ENCODE data around the gene POU2F2.

The POU2F2 gene

DNA sequence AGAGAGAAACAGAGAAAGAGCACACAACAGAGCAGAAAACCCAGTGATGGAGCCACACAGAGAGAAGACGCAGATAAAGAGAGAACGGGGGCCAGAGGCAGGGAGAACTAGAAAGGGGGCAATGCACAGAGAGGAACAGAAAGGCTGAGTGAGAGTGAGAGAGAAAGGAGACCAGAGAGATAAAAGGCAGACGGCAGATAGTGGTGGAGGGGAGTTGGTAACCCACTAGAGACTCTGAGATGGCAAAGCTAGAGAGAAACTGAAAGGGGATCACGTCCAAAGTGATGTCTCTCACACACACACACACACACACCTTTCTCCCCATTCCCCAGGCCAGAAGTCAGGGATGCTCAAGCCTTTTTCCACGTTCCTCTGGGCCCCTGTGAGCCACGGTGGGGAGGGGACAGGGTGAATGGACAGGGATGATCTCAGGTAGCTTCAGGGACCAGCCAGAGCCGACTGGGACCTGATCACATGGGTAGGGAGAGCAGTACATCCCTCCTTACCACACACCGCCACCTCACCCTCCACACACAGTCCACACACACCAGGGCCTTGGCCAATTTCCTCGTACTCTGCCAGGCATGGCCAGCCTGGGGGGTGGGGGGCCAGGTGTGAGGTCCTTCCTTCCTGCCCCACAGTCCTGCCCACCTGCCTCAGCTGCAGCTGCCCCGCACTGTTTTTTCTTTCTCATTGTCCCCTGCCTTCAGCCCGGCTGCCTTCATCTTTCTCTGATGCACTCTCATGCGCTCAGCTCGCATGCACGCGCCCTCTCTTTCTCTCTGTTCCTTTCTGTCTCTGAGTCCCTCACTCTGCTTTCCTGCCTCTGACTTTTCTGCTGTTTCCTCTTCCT lies 22.5 kb upstream of the POU2F2 start:
- peak; percentile 43 to 65 for DNase-seq

DNA sequence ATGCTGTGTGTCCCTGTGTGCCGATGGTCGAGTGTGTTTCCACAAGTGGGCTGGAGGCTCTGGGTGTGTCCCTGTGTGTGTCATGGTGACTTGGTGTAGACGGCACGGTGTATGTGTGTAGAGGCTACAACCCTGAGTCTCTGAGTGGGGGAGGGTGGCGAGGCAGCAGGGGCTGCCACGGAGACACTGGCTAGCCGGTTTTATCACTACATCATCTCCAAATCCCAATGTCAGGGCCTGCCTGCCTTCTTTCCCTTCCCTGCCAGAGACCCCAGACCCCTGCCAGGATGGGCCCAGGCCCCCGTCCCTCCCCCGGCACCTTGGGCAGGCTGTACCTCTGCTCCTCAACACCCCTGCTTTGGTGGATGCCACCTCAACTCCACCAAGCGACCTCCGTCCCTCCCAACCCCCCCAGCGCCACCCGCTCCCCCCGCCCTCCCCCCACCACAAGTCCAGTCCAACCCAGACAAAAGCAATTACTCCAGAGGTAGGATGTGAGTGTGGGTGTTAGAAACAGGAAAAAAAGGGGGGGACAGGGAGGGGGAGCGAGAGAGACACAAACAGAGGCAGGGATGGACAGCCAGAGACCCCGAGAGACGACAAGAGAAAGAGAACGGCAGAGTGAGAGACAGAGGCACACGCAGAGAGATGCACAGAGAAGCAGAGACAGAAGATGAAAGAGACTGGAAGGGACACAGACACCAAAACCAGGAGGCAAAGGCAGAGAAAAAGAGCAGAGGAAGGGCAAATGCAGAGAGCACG lies 21.6 kb upstream of the POU2F2 start:
- DNase-seq = peak in 1 of 2 experiments; percentile 32

DNA sequence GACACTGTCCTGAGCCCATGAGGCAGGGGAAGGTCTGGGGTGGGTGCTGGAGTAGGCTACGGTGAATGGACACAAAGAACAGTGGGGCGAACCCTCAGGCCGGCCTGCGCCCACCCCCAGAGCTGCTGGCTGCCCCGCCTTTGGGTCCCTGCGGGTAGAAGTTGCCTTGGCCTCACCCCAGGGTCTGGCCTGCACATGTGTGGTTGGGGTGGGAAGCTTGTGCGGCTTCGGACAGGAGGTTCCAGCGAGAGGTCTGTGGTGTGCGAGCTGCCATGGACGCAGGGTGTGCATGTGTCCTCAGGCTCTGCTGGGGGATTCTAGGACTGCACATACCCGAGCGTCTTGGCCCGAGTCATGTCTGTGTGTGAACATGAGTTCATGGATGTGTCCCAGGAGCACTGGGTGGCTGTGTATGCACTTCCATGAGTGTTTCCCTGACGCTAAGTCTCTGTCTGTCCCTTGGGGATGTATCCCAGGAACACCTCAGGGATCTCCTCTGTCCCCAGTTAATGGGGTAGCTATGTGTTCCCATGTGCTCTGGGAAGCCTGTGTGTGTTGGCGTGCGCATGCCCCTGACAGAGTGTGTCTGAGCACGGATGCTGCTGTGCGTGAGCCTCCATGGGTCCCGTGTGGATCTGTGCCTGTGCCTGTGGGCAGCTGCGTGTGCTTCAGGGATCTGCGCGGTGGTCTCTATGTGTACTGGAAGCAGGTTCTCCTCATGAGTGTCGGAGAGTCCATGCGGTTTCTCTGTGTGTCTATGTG lies 20.8 kb upstream of the POU2F2 start:
- no peak for DNase-seq

DNA sequence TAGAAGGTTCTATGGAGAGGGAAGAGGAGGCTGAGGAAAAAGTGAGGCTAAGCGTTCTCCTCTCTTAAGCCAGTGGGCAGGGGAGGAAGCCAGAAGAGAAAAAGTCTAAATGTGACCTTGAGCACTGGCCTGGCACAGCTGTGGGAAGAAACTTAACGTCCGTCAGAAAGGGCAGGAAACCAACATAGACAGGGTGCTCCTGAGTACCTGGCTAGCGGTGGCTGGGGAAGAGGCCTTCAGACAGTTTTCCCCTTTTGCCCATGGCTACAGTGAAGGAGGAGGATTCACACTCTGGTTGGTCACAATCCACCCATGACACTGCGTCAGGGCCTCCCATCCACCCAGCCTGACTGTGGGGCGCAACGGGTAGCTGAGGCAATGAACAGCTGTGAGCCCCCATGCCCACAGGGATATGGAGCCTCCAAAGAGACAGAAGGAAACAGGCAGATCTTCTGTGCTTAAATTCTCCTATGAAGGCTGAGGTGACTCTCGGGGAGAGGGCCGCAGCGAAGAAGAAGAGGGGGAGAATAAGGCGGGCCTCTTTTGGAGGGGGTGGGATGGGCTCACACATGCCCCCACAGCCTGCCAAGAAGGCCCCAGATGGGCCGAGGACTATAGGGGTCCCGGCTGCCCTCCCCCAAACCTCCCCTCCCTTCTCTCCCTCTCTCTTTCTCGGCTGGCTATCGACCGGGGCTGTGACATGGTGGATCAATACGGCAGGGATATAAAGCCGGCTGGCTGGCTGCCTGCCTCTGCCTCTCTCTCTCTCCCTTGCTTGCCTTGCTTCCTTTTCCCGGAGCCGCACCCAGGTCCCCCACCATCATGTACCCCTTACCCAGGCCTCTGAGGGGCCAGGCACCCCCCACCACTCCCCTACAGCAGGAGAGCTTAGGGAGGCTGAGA lies 19.8 kb upstream of the POU2F2 start:
- no peak for DNase-seq

DNA sequence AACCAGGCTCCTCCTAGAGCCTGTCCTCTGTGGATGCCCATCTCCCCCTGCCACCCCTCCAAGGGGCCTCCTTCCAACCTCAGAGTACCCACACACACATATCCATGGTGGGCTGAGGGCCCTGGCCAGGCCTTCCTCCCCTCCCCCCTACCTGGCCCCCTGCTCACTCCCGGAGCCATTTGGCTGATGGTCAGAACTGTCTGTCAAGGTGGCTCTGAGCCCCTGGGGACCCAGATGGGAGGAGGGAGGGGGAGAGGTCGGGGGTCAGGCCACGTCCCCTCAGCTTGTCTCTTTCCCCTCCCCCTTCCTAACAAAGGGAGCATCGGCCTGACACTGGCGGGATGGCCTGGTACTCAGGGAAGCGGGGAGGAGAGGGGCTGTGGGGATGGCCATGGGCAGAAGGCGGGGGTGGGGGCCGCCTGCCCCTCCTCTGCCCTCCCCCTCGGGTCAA lies 18.7 kb upstream of the POU2F2 start:
- DNase-seq = no peak

DNA sequence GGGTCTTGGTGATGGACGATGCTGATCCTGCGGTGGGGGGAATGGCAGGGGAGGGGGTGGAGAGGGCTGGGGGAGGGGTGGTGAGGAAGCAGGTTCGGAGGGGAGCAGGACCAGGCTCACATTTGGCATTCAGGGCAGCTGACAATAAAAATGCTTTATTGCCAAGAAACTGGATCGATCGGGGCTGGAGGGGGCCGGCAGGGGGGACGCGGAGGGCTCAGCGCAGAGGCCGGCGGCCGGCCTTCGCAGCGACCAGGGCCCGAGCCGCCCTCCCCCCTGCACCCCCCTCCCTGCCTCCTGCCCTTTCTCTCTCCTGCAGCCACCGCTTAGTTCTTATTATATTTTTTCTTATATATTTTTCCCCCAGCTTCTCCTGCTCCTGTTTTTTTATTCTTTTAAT lies 18.1 kb upstream of the POU2F2 start:
- DNase-seq = peak in 1 of 2 experiments; percentile 55

DNA sequence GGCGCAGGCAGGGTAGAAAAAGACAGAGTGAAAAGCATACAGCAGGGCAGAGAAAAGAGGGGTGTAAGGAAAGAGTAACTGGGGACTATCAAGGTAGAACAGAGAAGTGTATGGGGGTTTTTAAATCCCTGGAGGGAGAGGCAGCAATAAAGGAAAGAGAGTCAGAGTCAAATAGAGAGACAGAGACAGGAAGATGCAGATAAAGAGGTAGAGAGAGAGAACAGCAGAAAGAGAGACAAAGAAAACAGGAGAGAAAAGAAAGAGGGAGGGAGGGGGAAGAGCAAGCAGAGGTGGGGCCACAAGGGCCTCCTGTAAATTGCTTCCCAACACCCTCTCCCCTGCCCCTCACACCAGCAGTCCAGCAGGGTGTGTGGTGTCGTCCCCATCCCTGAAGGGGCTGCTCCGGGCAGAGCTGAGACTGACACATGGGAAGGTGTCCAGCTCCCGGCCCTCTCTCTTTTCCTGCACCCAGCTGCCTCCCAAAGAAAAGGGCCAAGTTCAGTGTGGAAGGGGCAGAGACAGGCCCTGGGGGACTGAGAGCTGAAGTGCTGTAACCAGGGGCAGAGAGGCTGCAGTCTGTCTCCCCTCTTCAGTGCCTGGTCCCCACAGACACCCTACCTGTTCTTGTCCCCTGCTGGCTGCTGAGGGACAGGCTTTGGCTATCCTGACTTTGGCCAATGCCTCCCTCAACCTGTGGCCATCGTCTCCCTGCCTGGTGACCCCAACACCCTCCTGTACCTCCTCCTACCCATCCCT lies 17.4 kb upstream of the POU2F2 start:
- DNase-seq = no peak

DNA sequence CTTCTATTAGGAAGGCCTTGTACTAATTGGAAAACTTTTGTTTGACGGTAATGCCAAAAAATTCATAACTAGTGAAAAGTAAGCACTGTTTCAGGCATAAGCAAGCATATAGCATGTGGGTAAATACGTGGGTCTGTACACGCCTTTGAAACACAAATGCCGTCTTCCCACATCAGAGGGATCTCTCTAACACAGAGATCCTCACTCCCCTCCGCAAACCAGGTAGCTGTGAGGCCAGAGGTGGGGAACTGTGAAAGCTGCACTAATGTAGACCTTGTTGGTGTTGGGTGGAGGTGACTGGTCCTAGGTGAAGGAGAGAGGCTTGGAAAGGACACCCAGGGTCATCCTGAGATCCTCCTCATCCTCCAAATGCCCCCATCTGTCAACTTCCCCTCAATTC lies 16.0 kb upstream of the POU2F2 start:
- no peak for DNase-seq

DNA sequence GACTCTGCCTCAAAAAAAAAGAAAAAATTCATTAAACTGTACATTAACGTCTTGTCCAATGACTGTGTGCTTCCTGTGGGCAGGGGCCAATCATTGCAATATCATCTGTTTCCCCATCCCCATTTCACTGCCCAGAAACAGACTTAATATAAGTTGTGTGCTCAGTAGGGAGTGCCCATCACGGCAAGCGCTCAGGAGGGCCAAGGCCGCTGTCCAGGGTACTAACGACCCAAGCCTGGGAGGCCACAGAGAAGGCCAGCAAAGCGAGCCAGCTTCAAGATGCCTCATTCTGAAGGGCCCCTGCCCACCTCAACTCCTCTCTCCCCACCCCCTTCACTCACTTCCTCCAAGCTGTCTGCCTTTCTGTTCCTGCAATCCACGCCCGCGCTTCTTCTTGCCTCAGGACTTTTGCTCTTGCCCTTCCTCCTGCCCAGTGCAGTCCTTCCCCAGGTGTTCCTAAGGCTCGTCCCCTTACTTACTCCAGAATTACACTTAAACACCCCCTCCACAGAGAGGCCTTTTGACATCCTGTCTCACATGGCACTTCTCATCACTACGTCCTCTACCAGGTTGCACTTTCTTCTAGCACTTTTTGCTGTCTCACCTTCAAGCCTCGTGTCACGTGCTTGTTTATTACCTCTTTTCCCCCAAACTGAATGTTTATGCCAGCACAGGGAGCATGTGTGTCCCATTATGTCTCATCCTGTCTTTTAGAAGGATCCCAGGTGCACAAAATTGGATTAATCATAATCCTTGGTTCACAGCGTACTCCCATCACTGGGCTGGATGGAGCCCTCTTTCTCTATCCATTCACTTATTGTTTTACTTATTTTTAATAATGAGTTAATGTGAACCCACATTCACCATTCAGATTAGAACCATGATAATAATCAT lies 11.3 kb upstream of the POU2F2 start:
- no peak for DNase-seq

DNA sequence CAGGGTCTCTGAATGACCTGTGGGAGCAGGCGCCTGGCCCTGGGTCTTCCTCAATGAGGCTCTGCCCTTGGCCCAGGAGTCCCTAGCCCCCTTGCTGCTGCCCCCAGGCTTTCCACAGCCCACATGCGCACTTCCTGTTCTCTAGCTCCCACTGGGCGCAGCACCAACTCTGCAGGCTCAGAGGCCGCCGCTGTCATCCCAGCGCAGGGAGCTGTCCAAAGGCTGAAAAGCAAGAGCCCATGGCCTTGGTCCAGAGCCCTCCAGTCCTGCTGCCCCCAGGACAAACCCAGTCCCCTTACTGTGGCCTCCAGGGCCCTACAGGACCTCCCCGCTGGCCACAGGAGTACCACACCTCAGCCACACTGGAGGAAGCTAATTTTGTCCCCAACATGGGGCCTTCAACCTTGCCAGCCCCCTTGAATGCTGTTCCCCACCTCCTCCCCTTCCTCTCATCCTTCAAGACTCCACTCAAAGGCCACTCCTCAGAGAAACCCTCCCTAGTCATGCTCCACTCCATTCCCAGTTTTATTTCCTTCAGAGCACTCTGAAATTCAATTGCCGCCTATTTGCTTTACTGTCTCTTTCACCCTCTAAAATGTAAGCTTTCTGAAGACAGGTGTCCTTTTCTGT lies 8.0 kb upstream of the POU2F2 start:
- DNase-seq = no peak

DNA sequence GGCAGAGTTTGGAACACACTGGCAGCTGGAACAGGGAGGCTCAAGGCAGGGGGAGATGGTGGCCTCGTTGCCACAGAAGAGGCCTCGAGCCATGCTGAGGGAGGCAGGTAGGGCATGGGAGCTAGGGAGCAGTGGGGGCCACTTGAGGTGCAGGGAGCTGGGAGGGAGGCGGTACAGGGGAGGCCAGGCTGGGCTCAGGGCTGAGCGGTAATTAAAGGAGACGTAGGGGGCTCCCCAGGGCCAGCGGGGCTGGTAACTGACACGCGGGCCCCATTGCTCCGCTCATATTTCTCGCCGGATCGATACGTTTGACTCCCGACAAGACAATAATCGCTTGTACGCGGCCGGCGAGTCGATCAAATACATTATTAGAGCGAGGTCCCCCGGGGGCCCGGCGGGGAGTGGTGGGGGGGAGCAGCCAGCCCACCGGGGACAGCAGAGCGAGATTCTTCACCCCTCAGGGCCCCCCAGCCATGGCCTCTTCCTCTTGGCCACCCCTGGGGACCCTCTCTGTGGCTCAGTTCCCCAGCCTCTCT lies 2.4 kb upstream of the POU2F2 start:
- no peak for DNase-seq

DNA sequence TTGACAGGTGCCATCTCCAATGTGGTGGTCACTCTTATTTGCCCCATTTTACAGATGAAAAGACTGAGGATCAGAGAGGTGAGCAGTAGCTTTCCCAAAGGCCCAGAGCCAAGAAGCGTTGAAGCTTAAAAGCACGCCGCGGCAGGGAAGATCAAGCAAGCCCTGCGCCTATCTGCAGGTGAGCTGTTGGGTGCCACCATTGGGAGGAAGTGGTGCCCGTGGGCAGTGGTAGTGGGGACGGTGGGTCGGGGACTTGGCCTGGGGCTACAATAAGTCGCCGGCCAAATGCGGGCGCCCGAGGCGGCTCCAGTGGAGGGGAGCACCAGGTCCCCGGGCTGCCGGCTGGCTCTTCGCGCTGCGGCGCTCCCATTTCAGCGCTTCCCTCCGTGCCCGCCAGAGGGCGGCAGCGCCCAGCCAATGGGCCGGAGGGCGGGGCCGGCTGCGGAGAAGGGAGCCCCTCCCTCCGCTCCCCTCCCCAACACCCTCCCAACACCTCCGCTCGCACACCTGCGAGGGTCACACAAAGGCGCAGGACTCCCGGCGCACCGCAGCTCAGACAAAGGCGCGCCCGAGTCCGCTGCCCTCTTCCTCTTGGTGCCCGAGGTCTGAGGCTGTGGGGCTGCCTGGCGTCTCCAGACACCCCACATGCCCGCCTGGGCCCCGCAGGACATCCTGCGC lies 744 bp upstream of the POU2F2 start:
- peak; percentile 47 to 62 for DNase-seq

DNA sequence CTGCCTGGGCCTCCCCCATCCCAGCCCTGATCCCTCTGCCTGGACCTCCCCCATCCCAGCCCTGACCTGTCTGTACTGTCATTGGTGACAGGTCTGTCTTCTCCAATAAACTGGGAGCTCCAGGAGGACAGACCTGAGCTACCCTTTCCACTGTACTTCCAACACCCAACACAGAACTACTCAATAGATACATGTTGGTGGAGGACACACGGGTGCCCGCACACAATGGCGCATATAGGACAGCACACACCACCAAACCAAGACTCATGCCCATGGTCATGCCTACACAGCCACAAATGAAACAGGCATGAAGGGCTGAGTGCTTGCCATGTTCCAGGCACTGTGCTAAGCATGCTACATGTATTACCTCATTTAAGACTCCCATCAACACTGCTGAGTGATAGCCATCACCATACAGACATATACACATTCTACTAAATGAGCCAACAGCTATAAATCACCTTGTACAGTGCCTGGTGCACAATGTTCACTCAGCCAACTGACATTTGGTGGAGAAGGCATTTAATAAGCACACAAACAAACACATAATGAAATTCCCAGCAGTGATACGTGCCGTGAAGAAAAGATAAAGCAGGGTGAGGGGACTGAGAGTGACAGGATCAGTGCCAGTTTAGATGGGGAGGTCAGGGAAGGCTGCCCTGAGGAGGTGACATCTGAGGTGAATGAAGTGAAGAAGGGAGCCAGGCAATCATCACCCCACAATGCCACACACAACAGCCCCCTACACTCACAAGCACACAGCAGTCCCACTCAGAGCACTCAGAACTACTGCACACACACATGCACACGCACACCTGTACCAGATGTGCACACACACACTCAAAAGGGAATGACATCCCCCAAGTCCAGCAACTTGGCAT lies 857 bp downstream of the POU2F2 start:
- no peak for DNase-seq

DNA sequence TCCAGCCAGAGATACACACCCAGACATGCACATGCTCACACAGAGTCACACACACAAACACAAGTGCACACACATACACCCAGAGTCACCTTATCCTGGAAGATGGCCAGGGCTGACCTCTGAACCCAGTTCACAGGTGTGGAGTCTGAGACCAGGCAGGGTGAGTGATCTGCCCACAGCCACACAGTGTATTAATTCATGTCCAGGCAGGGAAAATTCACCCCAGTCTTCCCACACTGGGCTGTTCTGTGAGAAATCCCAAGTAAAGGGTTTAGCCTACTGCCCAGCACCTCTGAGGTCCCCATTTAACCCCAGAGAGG lies 2.0 kb downstream of the POU2F2 start:
- DNase-seq = no peak

DNA sequence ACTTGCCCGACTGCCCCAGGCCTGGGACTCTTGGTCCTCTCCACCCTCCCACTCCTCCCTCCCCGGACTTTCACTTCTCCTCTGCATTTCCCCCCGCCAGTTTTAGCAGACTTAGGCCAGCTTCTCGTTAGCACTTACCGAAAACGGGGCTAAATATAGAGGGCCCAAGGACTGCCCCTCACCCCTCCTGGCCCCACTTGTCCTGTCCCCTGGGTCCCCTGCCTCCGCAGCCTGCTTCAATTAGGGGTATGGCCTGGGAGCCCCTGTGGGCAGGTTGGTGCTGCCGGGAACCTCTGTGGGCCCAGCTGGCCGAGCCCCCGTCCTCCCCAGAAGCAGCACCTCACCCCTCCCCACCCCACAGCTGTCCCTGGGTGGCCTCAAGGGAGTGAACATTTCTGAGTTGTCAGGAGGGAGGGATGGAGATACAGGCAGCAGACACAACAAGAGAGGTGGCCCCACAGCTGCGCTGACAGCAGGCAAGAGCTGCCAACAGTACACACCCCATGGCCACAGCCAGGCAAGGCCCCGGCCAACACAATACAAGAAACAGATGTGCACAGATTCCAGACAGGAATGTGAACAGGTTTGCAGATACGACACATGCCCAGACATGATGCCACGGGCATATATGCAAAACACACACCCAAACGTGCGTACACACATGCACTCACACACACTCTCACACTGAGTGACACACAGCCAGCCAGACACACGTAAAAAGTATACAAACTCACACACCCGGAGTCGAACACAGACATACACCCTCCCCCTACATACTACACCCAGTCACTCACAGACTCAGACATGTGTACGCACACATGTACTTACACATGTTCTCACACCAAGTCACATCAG lies 2.6 kb downstream of the POU2F2 start:
- DNase-seq = no peak

DNA sequence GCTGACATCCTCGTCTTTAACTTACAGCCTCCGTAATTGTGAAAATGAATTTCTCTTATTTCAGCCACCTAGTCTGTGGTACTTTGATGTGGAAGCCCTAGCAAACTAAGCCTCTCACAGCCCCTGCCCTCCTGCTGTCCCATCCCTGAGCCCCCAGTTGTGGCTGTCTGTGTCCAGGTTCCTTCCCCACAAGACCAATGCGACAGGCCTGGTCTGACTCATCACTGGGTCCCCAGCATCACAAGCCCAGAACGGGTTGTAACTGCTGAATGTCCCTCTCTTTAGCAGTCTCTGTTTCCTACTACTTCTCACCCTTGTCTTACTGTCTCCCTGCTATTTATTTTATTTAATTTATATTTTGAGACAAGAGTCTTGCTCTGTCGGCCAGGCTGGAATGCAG lies 5.7 kb downstream of the POU2F2 start:
- DNase-seq = no peak

DNA sequence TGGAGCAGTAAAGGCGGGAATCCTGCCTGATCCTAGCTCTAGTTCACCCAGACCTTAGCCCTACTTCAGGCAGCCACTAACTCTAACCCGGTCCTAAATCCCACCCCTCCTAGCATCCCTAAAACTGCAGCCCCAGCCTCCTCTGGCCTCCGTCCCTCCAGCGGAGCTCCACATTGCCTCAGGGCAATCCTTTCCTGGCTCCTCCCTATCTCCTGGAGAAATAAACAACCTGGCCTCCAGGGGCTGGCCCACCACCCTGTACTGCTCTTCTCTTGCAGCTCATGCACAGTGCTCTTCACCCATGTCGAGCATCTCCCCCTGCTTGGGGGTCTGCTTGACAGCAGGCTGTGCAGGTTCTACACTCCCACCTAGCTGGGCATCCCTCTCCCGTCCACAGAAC lies 6.7 kb downstream of the POU2F2 start:
- DNase-seq = no peak
